ENCODE measurements around the gene CAPZA1.

The CAPZA1 gene

GRCh38 chr1:112717263-112717873 is 97.7 kb downstream of the CAPZA1 start:
- no peak for DNase-seq

GRCh38 chr1:112718691-112719418 is 99.2 kb downstream of the CAPZA1 start:
- DNase-seq: peak; percentile 84

- no peak for DNase-seq
Observed at GRCh38 chr1:112719706-112720105, 100.1 kb downstream of the CAPZA1 start.

- peak; percentile 62 for DNase-seq
Observed at GRCh38 chr1:112720800-112721199, 101.2 kb downstream of the CAPZA1 start.

Data from inflammatory macrophage treated with lipopolysaccharide for 4 hours (primary cell).